HepG2 (cell line): Measurements from ENCODE around the gene TMEM14B. TPM values are rescaled to one million over a fixed set of nuclear protein-coding genes. Genes with fewer than 3 reads are reported as not detected.

ENCODE experiments used
- ATAC-seq: fragments of 200-7000 bp; cut with Tn5 transposase; 3 replicates; pipeline ENCODE4 v1.9.1; 2020; ENCODE audit warnings: mild to moderate bottlenecking, moderate library complexity
- BruUV-seq: library from RNA; stranded (reverse); fragments of 400-500 nt; replicated peaks from 2 replicates; lab custom pipeline; 2021; lab: Mats Ljungman, UMichigan
- CTCF ChIA-PET: fragments of 300-600 bp; formaldehyde crosslinking; extraction: SDS; loops from one replicate; lab custom pipeline; 2021; ENCODE audit warnings: low total read pairs, inconsistent platforms, low intra/inter-chr PET ratio; lab: Yijun Ruan, JAX
- POLR2A ChIA-PET: fragments of 350-600 bp; sonication (Branson Sonifier 250); formaldehyde crosslinking; loops from one replicate; lab custom pipeline; 2020; ENCODE audit warnings: antibody characterized with exemption, inconsistent platforms; lab: Yijun Ruan, JAX
- DNase-seq: peaks from one replicate; pipeline ENCODE4 v3.0.0-alpha.2; 2015; ENCODE audit warnings: low spot score
- FAIRE-seq: peaks from 3 replicates; lab custom pipeline; 2011; peaks lifted over from hg19 to GRCh38; lab: Jason Lieb, UNC
- H2AFZ ChIP-seq: one replicate; pipeline ENCODE4 v1.6.1; 2011; ENCODE audit warnings: low read length, inconsistent platforms
- H3K27ac ChIP-seq: fragments of 300-600 bp; 3 replicates; pipeline ENCODE4 v1.8.0; 2011; ENCODE audit warnings: mixed run types, mild to moderate bottlenecking, mixed read lengths, low read length, inconsistent platforms; ENCODE audit not compliant: insufficient read depth; ENCODE audit errors: extremely low read length
- H3K27me3 ChIP-seq, 2 experiments: fragments of 200-600 bp in 1 of 2; 2 replicates in 1 of 2; 3 replicates in 1 of 2; pipeline versions ENCODE4 v1.6.0 to v1.8.0; 2011; ENCODE audit warnings: low read length in 2 of 2, mild to moderate bottlenecking in 2 of 2, moderate library complexity in 2 of 2, inconsistent platforms in 1 of 2; ENCODE audit not compliant: insufficient read depth in 2 of 2, control insufficient read depth in 1 of 2
- H3K36me3 ChIP-seq, 2 experiments: fragments of 200-600 bp in 1 of 2; replicated peaks in 1 of 2; 2 replicates in 1 of 2; 3 replicates in 1 of 2; pipeline versions ENCODE4 v1.5.1 to v1.8.0; 2011; ENCODE audit warnings: low read length in 2 of 2, inconsistent platforms in 1 of 2; ENCODE audit not compliant: insufficient read depth in 2 of 2, control insufficient read depth in 1 of 2
- H3K4me1 ChIP-seq: 2 replicates; pipeline ENCODE4 v1.5.1; 2012; ENCODE audit warnings: low read length, inconsistent platforms; ENCODE audit not compliant: insufficient read depth
- H3K4me2 ChIP-seq: 2 replicates; pipeline ENCODE4 v1.6.0; 2011; ENCODE audit warnings: low read depth, low read length, inconsistent platforms
- H3K4me3 ChIP-seq, 3 experiments: fragments of 200-600 bp in 1 of 3; sonication (generic), shearing (Covaris generic) in 1 of 3; replicated peaks in 1 of 3; 2 replicates each; pipeline ENCODE4 v1.5.1; 2011 to 2016; ENCODE audit warnings: low read length in 3 of 3, inconsistent platforms in 2 of 3, low read depth in 2 of 3, mild to moderate bottlenecking in 2 of 3, control low read depth in 1 of 3, mixed read lengths in 1 of 3; ENCODE audit not compliant: insufficient read depth in 1 of 3
- H3K79me2 ChIP-seq: one replicate; pipeline ENCODE4 v1.6.1; 2011; ENCODE audit warnings: low read length, inconsistent platforms; ENCODE audit not compliant: insufficient read depth
- H3K9ac ChIP-seq: 2 replicates; pipeline ENCODE4 v1.6.0; 2011; ENCODE audit warnings: mild to moderate bottlenecking, low read depth, low read length, inconsistent platforms; ENCODE audit not compliant: insufficient read depth
- H3K9me3 ChIP-seq: 2 replicates; pipeline ENCODE4 v1.5.1; 2012; ENCODE audit warnings: mild to moderate bottlenecking, low read length
- H4K20me1 ChIP-seq: 2 replicates; pipeline ENCODE4 v1.6.0; 2011; ENCODE audit warnings: inconsistent platforms, mild to moderate bottlenecking, low read length, moderate library complexity; ENCODE audit not compliant: insufficient read depth
- BATF2 ChIP-seq: sonication (generic); formaldehyde crosslinking; IDR thresholded peaks from 2 replicates; pipeline ENCODE4 v1.8.0; 2022; ENCODE audit warnings: mild to moderate bottlenecking, missing genetic modification reagents, moderate library complexity
- MAFF ChIP-seq: IDR thresholded peaks from 2 replicates; pipeline ENCODE4 v1.6.1; 2011; ENCODE audit warnings: low read depth, low read length, improper control_type of control experiment
- MAFK ChIP-seq, 2 experiments: IDR thresholded peaks in 1 of 2; conservative IDR thresholded peaks in 1 of 2; 2 replicates each; pipeline ENCODE4 v1.6.1; 2011; ENCODE audit warnings: improper control_type of control experiment in 2 of 2, low read length in 2 of 2
- NPAS2 ChIP-seq: sonication (generic); formaldehyde crosslinking; IDR thresholded peaks from 2 replicates; pipeline ENCODE4 v1.8.0; 2022; ENCODE audit warnings: mild to moderate bottlenecking, missing genetic modification reagents, borderline replicate concordance
- RFX3 ChIP-seq: IDR thresholded peaks from 2 replicates; pipeline ENCODE4 v1.6.1; 2016; ENCODE audit warnings: missing biosample characterization, missing genetic modification reagents
- STAT5B ChIP-seq: sonication (generic); formaldehyde crosslinking; IDR thresholded peaks from 2 replicates; pipeline ENCODE4 v1.4.0; 2020; ENCODE audit warnings: missing genetic modification reagents
- TOE1 ChIP-seq: sonication (generic); formaldehyde crosslinking; IDR thresholded peaks from 2 replicates; pipeline ENCODE4 v1.4.0; 2020; ENCODE audit warnings: mild to moderate bottlenecking, missing genetic modification reagents
- ZBTB4 ChIP-seq: sonication (generic); formaldehyde crosslinking; IDR thresholded peaks from 2 replicates; pipeline ENCODE4 v1.4.0; 2020; ENCODE audit warnings: missing genetic modification reagents, mild to moderate bottlenecking, borderline replicate concordance
- ZNF274 ChIP-seq: sonication (generic); formaldehyde crosslinking; IDR thresholded peaks from 2 replicates; pipeline ENCODE4 v1.5.1; 2020; ENCODE audit warnings: mild to moderate bottlenecking, missing genetic modification reagents
- ZNF576 ChIP-seq: sonication (generic); formaldehyde crosslinking; IDR thresholded peaks from 2 replicates; pipeline ENCODE4 v1.4.0; 2020; ENCODE audit warnings: mild to moderate bottlenecking, missing genetic modification reagents
- ZNF709 ChIP-seq: sonication (generic); formaldehyde crosslinking; IDR thresholded peaks from 2 replicates; pipeline ENCODE4 v1.5.0; 2020; ENCODE audit warnings: mild to moderate bottlenecking, missing genetic modification reagents
- WGBS: methylation state at CpG from one replicate; pipeline ENCODE4 v1.1.6; 2017; ENCODE audit warnings: low lambda C conversion rate; 5-methylcytosine and 5-hydroxymethylcytosine counted together
- in situ Hi-C: cut with HindIII; loops from 2 replicates; pipeline ENCODE4 v1.10.0; 2017; ENCODE audit warnings: low pct_unique_long_range_greater_than_20kb; ENCODE audit not compliant: extremely low pct_ligation_motif_present
- intact Hi-C: fragments of 100-400 bp; cut with micrococcal nuclease; formaldehyde crosslinking; loops from one replicate; pipeline ENCODE4 v1.10.0; 2022; ENCODE audit not compliant: unreplicated experiment
- polyA plus RNA-seq, 8 experiments: library from polyadenylated mRNA; depleted of rRNA in 3 of 8; stranded (reverse) in 7 of 8; unstranded in 1 of 8; fragments of >200 nt; fragmentation: Illumina TruSeq in 4 of 8; extraction: Trizol in 4 of 8; gene quantifications; 2 replicates each; pipeline versions ENCODE4 v1.2.1 to v1.2.3, GENCODE V29; 2011 to 2016; ENCODE audit warnings: low read depth in 4 of 8, missing spikeins in 1 of 8, mixed read lengths in 1 of 8; ENCODE audit not compliant: insufficient read depth in 1 of 8
- total RNA-seq, 5 experiments: library from RNA; depleted of rRNA; stranded (reverse); fragments of >200 nt; fragmentation: Illumina TruSeq; extraction: Trizol; gene quantifications; 2 replicates each; pipeline ENCODE4 v1.2.3, GENCODE V29; 2016; ENCODE audit warnings: low read depth in 1 of 5

Gene TMEM14B
- total and polyA plus RNA-seq, 2 of the 13 experiments (the other 11 are each of a cell fraction or from before 2014, with no cell fraction given), result 133 to 200 TPM

GRCh38 chr6:10769419-10769818, 21.8 kb downstream of the TMEM14B start:
- Histone ChIP-seq H3K9me3 (no peaks in the 10 kb centered on the region), H3K27ac (no peak overlapping the region), H3K27me3 (no peaks in the 10 kb centered on the region), H4K20me1 (no peaks in the 10 kb centered on the region), H2AFZ (no peak overlapping the region), H3K4me1 (no peaks in the 10 kb centered on the region), H3K79me2 (no peaks in the 10 kb centered on the region), H3K9ac (no peak overlapping the region), H3K4me2 (no peak overlapping the region), H3K36me3 (peaks cover 5 to 24% of the 10 kb centered on the region in 2 experiments; a peak in 4 of 5 replicates), H3K4me3 (no peak overlapping the region)
- DNase-seq (no peak), FAIRE-seq (no peak), ATAC-seq (no peak)
- intact Hi-C loops, result no loop called here
- BruUV-seq, result no TSS peak
- in situ Hi-C loops, result no loop called here
- ChIA-PET CTCF (no interaction called here), POLR2A (no interaction called here)
- TF ChIP-seq MAFF (peak; percentile 45), MAFK (conservative IDR thresholded peaks at IDR 0.05 in 1 of 2, IDR thresholded peaks at IDR 0.05 in 1 of 2; ENCODE audit: low read length in 2 of 2) (peak; percentile 63 to 78), TOE1 (CRISPR knock-in tag) (no peak)
- 100% methylated on average over 3 of the region's 3 CpGs for WGBS

GRCh38 chr6:10771371-10771894, 23.8 kb downstream of the TMEM14B start:
- H3K9ac ChIP-seq, result no peak overlapping the region
- no peaks in the 10 kb centered on the region for H3K4me1 ChIP-seq
- intact Hi-C loops (no loop called here), in situ Hi-C loops (no loop called here)
- no peaks in the 10 kb centered on the region for H3K9me3 ChIP-seq
- H2AFZ ChIP-seq, result no peak overlapping the region
- POLR2A ChIA-PET, result no interaction called here
- no peak overlapping the region for H3K27ac ChIP-seq
- DNase-seq, result no peak
- peaks cover 5 to 30% of the 10 kb centered on the region in 2 experiments; a peak in 4 of 5 replicates for H3K36me3 ChIP-seq
- no peak for FAIRE-seq
- no TSS peak for BruUV-seq
- 79% methylated on average over 12 of the region's 12 CpGs for WGBS
- CTCF ChIA-PET, result no interaction called here
- ATAC-seq, result no peak; the same call in 2 of the 3 replicates
- H3K79me2 ChIP-seq, result no peaks in the 10 kb centered on the region
- H3K4me3 ChIP-seq, result no peak overlapping the region
- no peaks in the 10 kb centered on the region for H3K27me3 ChIP-seq
- H3K4me2 ChIP-seq, result no peak overlapping the region
- no peaks in the 10 kb centered on the region for H4K20me1 ChIP-seq
- TF ChIP-seq ZNF709 (CRISPR knock-in tag) (no peak), ZNF274 (no peak), RFX3 (no peak), STAT5B (no peak), ZNF576 (CRISPR knock-in tag) (no peak), ZBTB4 (CRISPR knock-in tag) (no peak), NPAS2 (CRISPR knock-in tag) (no peak), BATF2 (CRISPR knock-in tag) (no peak)
